ENCODE data around the gene ZNF175.

ZNF175 gene

GRCh38 chr19:51570962-51571575 is at the start of gene ZNF175:
Gene ZNF175, plus strand, starts transcription at chr19:51571283. Its CDS starts 2,047 bp downstream, at chr19:51573330.
- DNase-seq = peak; percentile 93

GRCh38 chr19:51521357-51521756 is 49.7 kb upstream of the ZNF175 start:
- no peak for DNase-seq

DNA sequence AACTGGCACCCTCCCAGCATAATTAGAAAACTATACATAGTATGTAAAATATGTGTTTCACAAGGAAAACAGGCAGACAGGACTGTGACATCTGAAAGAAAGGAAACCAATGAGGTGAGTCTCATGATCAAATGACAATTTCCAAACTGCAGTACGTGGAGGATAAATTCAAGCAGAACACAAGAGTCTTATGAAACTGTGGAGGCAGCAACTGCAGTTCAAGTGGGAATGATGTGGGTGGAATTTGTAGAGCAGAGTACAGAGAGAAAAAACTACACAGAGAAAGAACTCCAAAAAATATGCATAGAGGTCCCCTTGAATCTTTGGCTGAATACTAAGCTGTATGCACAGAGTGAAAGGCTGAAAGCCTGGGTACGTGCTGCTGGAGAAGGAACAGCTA is 49.3 kb upstream of the ZNF175 start:
- no peak for DNase-seq

GRCh38 chr19:51524666-51525264 is 46.3 kb upstream of the ZNF175 start:
- no peak for DNase-seq

- DNase-seq = no peak
Measured at GRCh38 chr19:51525651-51526050, 45.4 kb upstream of the ZNF175 start.

DNA sequence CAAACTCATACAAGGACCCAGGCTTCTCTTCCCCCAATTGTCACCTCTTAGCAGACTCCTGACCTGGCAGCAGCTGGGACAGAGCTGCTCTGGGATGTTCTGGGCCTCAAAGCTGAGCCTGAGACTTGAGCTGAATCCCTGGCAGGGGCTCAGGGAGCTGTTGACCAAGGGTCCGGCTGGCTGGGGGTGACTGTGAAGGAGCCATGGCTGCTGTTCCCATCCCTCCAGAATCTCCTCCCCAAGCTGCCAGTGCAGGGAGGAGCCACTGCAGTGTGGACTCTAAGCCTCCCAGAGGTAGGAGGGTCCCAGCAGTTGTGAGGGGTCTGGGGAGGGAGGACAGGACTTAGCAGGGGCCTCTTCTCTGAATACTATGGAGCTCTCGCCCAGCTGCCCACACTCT is 41.8 kb upstream of the ZNF175 start:
- DNase-seq = no peak

DNA sequence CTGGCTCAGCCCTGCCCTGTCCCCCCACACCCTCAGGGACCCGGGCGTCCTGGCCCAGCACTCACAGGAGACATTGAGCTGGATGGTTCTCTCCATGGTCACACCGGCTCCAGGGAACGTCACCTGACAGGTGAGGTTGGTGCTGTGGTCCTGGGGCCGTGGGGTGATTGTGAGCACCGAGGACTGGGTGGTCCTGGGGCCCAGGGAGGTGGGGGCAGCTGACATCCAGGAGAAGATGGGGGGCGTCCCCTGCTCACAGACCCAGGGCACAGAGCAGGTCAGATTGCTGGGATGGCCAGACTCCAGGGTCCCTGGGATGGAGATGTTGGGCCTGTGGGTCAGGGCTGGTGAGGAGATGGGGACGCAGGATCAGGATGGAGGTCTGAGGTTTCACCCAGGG is 40.5 kb upstream of the ZNF175 start:
- DNase-seq = no peak

DNA sequence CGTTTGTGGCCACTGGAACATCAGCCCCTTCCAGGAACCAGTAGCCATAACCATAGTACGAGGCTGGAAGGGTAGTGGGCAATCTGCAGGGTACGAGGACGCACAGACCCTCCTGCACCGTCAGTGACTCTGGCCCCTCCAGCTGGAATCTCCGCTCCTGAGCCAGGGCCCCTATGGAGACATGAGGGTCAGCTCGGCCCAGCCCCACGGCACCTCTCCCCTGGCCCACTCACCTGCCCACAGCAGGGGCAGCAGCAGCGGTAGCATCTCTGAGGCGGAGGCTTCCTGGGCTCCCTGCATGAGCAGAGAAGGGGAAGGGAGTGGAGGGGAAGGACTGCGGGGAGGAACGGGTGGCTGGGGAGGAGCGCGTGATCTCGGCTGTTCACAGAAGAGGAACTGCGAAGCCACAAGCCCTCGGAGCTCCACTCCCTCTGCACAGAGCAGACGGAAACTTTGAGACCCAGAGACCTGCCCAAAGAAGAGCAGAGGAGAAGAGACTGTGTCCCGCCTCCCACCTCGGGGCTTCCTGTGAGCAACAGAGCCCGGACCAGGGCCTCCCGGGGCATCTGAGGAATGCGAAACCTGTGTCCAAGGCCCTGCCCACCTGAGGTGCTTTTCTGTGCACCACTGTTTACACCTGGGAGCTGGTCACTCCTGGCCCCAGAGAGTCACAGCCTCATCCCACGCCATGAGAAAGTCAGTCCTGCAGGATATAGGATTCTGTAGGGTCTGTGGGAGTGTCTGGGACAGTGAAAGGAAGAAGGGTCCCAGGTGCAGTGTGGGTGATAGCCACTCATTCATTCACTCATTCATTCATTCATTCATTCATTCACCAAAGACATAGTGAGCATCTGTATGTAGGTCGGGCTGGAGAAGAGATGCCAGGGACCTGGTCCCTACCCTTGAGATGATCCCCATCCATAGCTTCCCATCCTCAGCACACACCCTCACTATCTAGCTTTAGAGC is 39.5 kb upstream of the ZNF175 start, which contains the start of gene SIGLEC6:
TSS of gene SIGLEC6 (minus strand) at position 322 of the 967 bp plus-strand sequence. CDS start at position 300, 22 bp downstream.
- DNase-seq = no peak

DNA sequence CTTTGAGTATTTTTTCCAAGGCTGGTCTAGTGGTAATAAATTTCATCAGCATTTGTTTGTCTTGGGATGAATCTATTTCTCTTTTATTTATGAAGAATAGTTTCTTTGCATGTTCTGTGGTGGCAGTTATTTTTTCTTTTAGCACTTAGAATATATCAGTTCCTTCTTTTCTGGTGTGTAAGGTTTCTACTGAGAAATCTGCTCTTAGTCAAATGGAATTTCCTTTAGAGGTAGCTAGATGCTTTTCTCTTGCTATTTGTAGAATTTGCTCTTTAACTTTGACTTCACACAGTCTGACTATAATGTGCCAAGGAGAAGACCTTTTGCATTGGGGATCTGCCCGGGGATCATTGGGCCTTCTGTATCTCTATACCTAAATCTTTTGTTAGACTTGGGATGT is 35.5 kb upstream of the ZNF175 start:
- DNase-seq = no peak

- DNase-seq = no peak
Measured at GRCh38 chr19:51539821-51540366, 31.2 kb upstream of the ZNF175 start.

DNA sequence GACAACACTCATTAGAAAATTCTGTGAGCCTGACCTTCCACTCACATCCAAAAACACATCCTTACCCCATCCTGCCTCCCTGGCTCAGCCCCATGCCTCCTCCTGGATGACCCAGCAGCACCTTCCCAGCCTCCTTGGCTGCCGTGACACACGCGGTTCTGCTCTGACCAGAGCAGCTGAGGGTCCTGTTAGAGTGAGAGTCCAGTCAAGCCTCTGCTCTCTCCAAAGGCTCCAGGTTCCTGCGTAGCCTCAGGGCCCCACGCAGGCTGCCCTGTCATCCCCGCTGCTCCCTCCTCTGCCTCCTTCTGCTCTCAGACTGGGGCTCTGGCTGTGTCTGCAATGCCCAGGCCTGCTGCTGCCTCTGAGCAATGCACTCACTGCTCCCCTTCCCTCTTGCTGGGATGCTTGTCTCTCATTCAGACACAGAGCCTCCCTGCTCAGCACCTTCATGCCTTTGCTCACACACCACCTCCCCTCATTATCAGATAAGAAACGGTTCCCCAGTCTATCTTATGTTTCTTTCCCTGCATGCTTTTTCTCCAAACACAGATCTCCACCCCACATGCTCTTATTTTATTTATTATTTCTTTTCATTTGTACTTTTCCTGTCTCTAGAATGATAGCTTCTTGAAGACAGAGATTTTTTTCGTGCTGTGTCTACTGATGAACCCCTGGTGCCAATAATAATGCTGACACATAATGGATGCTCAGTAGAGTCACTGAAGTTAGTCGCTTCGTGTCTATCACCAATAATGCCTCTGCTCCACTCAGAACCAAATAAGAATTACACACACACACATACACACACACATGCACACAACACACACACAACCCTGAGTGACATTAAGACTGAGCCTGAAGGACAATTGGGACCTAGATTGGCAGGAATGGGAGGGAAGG is 29.4 kb upstream of the ZNF175 start:
- DNase-seq = no peak

DNA sequence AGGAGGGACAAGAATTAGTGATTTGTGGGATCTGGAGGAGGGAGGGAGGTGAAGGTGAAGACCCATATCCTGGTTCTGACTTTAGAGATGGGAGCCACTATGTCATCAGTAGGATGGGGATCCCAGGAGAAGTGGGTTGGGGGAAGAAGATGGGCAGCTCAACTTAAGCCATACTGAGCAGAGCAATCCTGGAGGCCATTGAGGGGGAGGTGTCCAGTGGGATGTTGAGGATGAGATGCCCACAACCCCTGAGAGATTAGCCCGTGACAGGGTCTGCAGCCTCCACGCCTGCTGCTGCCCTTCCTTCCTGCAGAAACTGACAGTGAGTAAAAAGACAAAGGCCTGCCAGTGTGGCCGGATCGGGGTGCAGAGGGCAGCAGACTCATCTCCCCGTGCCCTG is 28.4 kb upstream of the ZNF175 start:
- DNase-seq = no peak

GRCh38 chr19:51544038-51544437 is 27.0 kb upstream of the ZNF175 start:
- DNase-seq = no peak

GRCh38 chr19:51546107-51546649 is 24.9 kb upstream of the ZNF175 start:
- DNase-seq = no peak

GRCh38 chr19:51546650-51547396 is 24.3 kb upstream of the ZNF175 start:
- DNase-seq = no peak

DNA sequence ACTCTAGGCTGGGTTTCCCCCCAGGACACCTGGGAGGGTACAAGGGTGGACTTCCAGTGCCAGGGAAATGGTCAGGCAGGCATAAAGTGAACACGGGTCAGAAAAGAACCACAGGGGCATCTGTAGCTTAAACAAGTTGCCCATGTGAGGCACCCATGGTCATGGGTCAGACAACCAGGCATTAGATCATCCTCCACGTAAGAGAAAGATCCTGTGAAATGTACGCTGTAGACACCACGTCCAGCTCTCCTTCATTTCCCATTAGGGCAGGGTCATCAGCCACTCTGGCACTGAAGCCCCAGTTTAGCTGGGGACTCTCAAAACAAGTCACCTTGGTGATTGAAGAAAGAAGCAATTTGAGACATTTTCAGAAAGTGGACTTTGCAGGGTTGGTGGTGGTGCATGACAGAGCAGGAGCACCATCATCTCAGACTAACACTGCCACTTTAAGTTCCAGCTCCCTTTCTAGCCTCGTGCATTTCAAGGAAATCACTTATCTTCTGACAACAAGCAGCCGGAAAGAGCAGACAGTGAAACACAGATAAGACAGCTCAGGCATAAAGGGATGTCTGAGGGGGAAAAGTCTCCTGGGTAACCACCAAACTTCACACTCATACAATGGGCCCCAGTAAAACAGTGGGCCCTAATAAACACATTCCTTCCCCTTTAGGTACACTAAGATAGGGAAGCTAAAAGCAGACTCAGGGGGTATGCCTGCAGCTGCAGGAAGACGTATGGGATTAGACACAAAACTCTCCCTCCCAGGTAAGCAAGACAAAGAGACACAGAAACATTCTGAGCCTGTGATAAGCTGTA is 23.5 kb upstream of the ZNF175 start:
- no peak for DNase-seq

DNA sequence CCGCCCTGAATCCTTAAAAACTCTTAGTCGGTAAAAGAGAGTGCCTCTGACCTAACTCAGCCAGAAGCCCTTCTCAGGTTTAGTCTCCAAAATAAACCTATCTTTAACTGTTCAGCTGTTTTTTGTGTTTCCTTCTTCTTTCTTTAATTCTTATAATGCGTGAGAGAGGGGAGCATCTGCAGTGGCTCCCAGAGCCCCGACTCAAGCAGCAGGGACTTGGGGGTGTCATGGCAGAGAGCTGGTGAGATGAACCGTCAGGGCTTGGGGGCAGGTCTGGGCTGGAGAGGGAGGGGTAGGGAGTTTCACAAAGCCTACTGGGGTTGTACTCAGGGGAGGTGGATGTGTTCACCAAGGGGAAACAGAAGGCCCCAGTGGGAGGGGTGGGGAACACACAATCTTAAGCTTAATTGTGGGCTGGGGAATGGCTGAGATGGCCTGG is 22.9 kb upstream of the ZNF175 start:
- no peak for DNase-seq

- DNase-seq = no peak
Measured at GRCh38 chr19:51548891-51549305, 22.2 kb upstream of the ZNF175 start.

GRCh38 chr19:51549533-51550324 is 21.4 kb upstream of the ZNF175 start:
- no peak for DNase-seq

Measured in DMS 273 treated with DMSO at 0.1 percent for 48 hours (cell line).